GM12801 (cell line): ENCODE results near the gene AFF2.

Experiments used
- TF ChIP-seq, protein P1 (sequence below): IDR thresholded peaks from one replicate; pipeline ENCODE4 v1.5.1; 2011; ENCODE audit warnings: control low read depth; ENCODE audit not compliant: insufficient read length; ENCODE audit errors: extremely low read depth

AFF2 gene

DNA sequence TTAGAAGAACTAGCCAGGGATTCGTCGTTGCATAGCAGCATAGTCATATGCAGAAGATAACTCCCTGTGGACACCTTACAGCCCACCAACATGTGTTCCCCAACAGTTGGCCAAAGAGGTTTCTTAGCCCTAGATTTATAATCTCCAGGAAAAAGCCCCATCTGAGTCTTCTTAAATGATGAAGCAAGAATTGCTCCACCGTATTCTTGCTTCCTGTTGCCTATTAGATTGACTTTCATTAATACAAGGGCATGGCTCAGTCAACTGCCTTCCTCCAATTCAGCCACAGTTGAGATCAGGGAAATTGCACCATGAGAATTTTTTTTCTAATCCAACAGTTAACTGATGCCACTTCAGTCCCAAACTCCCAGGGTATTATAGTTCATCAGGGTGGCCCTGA lies 5.2 kb upstream of the AFF2 start:
- TF ChIP-seq, protein P1, sequence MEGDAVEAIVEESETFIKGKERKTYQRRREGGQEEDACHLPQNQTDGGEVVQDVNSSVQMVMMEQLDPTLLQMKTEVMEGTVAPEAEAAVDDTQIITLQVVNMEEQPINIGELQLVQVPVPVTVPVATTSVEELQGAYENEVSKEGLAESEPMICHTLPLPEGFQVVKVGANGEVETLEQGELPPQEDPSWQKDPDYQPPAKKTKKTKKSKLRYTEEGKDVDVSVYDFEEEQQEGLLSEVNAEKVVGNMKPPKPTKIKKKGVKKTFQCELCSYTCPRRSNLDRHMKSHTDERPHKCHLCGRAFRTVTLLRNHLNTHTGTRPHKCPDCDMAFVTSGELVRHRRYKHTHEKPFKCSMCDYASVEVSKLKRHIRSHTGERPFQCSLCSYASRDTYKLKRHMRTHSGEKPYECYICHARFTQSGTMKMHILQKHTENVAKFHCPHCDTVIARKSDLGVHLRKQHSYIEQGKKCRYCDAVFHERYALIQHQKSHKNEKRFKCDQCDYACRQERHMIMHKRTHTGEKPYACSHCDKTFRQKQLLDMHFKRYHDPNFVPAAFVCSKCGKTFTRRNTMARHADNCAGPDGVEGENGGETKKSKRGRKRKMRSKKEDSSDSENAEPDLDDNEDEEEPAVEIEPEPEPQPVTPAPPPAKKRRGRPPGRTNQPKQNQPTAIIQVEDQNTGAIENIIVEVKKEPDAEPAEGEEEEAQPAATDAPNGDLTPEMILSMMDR = no peak

DNA sequence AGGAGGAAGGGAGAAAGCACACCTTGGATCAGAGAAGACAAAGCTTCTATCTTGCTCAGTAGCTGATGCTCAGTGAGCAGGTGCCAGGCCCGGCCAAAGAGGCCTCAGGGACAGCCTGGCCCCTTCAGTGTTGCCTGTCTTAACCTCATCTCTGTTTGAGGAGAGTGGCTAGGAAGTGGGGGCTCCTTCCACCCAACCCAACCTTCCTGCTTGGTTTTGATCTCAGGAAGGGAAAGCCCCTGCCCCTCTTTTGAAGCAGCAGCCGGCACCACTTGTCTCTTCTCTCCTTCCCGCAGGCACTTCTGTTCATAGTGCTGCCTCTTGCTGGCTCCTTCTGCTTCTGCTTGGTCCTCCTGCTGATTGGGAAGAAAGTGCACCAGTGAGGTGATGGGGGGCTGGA lies 2.4 kb upstream of the AFF2 start:
- TF ChIP-seq, protein P1 = no peak

DNA sequence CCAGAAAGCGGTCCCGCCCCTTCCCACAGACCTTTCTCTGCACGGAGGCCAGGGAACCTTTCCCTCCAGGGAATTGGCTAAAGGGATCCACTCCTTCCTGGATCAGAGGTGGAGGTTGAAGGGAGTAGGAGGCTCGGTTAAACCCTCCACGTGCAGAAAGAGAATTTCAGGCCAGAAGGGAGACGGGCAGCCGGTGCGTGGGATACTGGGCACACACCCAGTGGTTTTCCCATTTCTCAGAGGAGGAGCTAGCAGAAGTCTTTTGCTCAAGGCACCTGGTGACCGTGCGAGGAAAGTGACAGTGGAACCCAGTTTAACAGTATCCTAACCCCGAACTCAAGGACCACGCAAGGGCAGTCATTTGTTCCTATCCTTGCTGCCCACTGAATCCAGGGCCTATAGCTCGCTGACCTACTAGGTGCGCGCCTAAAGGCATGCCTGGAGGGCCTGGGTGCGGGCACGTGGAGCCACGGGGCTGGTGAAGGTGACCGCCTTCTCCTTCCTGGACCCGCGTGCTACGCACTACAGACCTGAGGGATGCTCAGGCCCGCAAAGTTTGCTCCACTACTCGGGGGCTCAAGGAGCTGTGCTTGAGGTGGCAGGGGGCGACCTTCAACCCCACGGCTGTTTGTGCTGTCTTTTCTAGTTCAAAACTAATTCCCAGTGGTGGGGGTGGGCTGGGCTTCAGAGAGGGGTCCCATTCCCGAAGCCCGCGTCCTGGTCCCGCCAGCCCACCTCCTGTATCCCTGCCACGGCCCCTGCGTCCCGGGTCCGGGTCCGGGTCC lies 587 bp upstream of the AFF2 start:
- TF ChIP-seq, protein P1 = no peak

DNA sequence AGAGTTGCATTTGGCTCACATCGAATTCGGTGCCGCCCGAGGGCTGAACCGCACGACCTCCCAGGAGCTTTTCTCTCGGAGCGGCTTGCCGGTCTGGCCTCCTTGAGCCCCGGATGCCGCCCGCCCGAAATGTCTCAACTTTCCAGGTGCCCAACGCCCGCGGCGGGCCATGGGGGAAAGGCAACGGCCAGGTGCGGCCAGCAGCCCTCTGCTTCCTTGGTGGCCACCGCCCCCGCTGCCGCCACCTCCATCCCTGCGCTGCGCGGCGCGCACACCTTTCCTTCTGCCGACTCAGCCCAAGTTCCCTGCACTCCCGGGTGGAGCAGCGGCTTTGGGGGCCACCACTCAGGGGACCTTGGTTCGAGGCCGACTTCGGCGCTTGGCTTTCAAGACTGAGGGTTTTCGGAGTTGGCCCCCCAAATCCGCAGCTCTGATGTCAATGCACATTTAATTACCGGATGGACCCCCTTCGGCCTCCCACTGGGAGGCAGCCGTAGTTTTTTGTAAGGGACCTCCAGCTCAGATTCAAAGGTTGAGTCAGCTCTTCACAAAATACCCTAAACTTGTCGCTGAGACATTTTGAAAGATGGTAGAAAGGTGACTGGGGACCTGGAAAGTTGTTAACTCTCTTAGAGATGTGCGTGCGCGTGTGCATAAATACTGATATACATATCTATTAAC lies 1.1 kb downstream of the AFF2 start:
- TF ChIP-seq, protein P1 = no peak

DNA sequence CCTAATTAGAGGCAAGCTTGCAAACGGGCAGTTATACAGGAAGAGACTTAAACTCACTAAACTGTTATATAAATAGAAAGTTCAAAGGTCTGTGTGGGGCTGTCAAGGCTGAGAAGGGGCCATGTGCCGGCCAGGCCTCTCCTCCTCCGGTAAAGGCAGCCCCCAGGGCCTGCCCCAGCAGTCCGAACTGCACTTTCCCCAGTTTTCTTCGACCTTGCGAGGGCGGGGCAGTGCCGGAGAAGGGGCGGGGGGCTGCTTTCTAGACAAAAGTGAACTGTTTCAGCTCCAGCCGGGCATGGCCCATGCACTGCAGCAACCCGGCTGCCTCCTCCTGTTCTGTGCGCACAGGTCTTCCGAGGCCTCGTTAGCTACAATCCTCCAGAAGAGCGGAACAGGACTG lies 4.1 kb downstream of the AFF2 start:
- TF ChIP-seq, protein P1 = no peak

DNA sequence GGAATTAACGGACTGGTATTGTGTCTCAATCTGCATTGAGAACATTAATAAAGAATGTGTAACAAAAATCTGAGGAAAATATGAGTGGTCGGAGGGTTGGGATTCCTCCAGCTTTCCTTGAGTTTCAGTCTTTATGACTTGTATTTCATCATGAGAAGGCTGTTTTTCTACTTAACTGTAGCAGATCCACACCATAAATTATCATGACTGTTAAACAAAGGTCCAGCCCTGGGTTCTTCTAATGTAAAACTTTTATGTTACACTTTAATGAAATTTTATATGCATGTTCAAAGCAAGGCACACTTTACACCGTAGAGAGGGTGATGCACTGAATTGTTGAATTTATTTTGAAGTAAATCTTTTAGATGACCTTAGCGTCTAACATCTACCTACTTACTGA lies 7.0 kb downstream of the AFF2 start:
- TF ChIP-seq, protein P1 = no peak

DNA sequence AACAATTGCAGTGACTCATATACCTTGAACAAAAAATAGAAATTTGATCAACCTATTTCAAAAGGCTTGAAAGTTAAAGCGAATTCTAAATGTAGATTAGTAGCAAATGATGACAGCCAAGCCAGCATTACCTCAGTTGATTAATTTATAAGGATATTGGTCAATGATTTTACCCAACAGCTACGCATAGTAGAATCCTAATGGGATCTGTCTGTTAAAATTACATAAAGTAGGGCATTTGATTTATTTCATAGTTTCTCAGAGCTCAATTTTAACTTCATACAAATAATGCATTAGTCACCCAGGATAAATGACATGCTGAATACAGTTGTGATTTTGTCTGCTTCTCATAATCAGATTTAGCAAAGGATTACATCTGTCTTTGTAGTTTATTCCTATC lies 12.0 kb downstream of the AFF2 start:
- TF ChIP-seq, protein P1 = no peak
